Fibroblast of skin of right quadriceps (primary cell): Measurements from ENCODE around the gene BIRC7.

Source experiments
- DNase-seq: peaks from one replicate; pipeline ENCODE4 v3.0.0-alpha.2; 2013

Gene BIRC7

DNA sequence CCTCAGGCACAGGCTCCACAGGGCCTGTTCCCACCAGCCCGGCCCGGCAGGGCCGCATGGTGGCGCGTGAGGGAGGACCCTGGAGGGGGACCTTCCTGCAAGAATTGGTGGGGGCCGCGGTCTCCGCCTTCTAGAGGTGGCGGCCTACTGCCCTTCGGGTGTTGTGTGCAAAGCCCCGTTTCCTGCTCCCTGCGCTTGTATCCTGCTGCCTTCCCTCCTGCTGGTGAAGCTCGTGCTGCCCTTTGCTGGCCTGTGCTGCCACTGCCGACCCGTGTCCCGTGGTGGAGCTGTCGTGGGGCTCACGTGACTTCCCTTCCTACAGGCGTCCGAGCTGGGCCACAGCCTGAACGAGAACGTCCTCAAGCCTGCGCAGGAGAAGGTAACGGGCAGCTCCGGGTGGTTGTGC, 48.8 kb downstream of the BIRC7 start:
- no peak for DNase-seq

DNA sequence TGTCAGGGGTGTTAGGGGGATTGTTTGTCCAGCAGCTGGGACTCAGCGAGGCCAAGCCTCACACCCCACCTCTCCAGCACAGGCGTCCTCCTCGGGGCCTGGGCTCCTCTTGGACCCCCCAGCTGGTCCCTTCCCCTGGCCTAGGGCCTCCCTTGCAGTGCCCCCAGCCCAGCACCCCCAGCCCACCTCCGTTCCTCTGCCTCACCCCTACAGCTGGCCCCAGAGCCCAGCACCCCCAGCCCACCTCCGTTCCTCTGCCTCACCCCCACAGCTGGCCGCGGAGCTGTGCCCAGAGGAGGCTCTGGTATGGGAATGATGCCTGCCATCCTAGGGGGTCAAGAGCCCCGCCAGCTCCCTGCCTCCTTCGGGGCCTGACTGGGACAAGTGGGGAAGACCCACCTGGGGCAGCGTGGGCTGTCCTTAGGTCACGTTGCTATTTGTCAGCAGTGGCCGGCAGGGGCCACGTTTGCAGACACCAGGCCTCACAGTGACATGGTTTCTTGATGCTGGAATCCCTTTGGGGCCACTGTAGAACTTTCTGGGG, 49.3 kb downstream of the BIRC7 start:
- DNase-seq, result no peak

DNA sequence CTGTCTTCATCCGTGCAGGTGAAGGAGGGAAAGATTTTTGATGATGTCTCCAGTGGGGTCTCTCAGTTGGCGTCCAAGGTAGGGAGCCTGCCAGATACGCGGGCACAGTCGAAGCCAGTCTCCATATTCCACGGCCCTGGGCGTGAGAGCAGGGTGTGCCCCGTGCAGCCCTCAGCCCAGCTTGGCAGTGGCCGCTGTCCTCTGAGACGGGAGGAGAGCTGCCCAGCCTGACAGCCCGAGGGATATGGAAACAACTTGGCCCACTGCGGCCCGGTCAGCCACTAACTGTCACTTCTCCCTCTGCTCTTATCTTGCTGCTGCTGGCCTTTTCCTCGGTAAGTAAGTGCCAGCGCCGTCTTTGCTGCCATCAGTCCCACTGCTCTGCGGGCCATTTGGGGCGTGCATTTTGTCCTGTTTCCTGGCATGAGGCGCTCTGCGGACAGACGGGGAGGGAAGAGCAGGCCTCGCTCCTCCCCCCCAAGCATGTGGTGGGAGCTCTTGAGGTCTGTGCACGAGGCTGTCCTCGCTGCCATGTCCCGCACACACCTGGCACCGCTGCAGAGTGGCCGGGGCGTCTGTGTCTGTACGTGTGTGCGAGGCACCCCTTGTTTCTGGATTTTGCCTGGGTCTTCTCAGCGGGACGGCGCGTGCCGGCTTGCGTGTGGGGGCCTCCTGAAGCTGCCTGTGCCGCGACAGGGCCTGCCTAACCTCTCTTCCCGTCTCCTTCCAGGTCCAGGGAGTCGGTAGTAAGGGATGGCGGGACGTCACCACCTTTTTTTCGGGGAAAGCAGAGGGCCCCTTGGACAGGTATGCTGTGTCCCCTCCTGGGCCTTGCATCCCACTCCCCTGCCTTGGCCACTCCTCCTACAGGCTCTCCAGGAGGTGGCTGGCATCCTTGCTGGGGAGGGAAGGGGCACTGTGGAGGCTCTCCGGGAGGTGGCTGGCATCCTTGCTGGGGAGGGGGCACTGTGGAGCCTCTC, 50.2 kb downstream of the BIRC7 start:
- no peak for DNase-seq

DNA sequence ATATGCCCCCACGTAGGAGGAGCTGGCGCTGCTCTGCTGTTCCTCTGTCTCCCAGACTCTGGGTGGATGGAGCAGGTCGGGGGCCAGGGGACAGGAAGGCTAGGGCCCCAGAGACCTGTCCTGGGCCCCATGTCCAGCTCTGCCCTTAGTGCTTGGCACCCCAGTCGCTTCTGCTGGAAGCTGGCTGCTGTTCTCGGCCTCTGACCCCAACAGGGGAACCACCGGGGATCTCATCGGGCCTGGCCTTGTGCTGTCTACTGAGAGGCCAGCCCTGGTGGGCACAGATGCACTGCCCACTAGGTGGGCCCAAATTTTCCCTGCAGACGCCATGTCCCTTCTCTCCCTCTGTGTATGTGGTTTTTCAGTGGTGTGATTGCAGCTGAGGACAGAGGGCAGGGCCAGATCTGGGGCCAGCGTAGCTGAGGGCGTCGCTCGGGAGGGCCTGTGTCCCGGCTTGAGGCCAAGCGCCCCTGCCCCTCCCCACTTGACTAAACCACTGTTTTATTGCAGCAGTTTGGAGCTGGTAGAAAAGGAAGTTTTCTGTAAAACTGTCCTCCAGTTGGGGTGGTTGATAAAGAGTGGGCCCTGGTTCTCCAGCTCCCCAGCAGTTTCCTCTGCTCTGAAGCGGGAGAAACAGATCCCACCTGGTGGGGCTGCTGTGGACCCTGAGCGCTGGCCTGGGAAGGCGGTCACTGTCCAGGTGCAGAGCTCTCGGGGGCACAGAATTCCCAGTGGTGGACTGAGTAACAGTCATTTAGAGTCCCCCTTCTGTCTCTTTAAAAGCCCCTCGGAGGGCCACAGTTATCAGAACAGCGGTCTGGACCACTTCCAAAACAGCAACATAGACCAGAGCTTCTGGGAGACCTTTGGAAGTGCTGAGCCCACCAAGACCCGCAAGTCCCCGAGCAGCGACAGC, 51.3 kb downstream of the BIRC7 start:
- DNase-seq, result no peak

DNA sequence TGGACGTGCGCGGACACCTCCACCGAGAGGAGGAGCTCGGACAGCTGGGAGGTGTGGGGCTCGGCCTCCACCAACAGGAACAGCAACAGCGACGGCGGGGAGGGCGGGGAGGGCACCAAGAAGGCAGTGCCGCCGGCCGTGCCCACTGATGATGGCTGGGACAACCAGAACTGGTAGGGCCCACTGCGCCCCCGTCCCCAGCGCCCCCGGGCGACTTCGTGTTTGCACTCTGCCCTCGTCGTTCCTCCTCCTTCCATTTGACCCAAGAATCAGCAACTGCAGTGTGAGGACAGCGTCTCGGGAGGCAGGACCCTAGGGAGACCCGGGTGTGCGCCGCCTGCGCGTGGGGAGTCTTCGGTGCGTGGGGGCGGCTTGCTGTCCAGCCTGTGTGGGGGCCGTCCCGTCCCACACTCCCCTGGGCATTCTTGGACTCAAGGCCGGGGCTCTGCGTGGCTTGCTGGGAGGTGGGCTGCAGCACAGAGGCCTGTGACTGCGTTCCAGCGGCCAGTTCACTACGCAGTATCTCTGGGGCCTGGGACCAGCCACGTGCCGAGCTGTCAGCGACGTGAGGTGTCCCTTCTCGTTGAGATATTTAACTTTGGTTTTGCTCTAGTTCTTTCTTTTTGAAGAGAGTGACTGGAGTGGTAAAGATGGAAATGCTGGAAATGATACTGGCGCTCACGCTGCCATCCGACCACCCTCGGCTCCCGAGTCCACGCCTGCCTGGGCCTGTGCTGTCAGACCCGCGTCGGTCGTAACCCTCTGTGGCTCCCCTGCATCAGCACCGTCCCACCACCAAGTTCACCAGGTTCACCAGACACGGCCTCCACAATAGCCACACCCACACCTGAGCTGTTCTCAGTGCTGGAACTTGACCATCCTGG, 52.2 kb downstream of the BIRC7 start:
- no peak for DNase-seq

DNA sequence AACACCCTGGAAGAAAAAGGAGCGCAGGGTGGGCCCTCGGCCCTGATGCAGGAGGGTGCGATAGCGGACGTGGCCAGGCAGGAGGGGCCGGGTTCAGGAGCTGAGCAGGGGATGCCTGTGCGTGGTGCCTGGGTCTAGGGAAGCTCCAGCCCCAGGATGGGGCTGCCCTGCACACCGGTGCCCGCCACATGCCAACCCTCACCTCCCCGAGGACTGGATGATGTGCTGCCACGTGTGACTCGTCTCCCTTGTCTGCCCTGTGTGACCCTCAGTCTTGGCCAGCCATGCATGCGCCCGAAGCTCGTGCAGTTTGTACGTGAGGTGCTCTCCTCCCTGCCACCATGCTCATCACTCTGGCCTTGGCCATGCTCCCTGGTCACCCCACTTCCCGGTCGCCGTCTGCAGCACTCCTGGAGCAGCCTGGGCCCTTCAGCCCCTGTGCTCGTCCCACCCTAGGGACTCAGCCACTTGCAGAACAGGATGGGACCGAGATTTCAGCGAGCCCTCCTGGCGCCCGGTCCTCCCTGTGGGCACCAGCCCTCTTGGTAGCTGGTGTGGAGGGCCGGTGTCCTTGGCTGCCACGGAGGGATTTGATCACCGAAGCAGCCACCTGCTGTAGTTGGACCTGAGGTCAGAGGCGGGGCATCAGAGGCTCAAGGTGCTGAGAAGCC, 53.0 kb downstream of the BIRC7 start:
- no peak for DNase-seq

DNA sequence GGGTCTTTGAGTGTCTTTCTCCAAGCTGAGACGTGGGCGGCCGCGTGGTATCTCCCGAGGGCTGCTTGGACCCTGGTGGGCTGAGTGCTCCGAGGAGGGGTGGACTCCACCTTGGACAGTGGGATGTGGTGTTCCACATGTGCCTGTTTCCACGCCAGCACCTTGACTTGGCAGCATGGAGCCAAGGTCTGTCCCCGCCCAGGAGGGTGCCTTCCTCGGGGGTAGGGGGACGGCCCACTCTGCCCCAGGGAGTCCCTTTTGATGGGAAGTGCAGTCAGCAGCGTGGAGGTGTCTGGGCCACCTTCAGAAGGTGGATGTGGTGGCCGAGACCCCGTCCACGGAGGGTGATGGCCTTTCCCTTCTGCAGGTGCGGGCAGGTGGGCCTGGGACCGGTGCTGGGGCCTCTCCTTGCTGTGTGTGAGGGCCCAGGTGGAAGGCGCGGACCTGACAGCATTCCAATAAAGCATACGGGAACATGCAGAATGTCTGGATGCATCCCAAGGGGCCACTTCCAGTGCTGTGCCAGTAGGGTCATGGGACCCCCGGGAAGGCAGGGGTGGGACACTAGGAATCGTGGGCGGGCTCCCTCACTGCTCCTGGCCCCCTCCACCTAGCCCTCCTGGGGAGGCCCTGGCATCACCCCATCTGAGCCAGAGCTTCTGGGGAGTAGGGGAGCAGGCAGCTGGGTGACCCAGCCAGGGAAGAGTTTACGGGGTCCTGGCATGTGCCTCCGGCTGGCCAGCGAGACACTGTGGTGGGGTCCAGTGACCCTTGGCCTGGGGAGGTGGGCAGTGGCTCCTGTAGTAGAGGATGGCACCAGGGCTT, 53.8 kb downstream of the BIRC7 start:
- DNase-seq, result no peak
